Cardiac fibroblast (primary cell): ENCODE measurements around the gene SLC17A1.
"Not testable (repeated sequence)": the region's sequence is repeated elsewhere in the genome, so short reads cannot be mapped to it uniquely, and the experiment has no call there.

Experiments
- DNase-seq, 2 donors: peaks; one replicate each; pipeline versions ENCODE4 v3.0.0 to v3.0.0-alpha.2; 2010; ENCODE audit warnings: low read depth in 2 of 2
- H3K4me3 ChIP-seq, 2 donors: replicated peaks in 1 of 2; 1 replicate in 1 of 2; 2 replicates in 1 of 2; pipeline ENCODE4 v1.5.1; 2011; ENCODE audit warnings: low read depth in 2 of 2, low read length in 2 of 2, mild to moderate bottlenecking in 2 of 2, moderate library complexity in 1 of 2
- TF ChIP-seq, protein P1 (sequence below): IDR thresholded peaks from one replicate; pipeline ENCODE4 v1.5.1; 2011; ENCODE audit warnings: low read depth, mild to moderate bottlenecking, low read length, inconsistent platforms

SLC17A1 gene

DNA sequence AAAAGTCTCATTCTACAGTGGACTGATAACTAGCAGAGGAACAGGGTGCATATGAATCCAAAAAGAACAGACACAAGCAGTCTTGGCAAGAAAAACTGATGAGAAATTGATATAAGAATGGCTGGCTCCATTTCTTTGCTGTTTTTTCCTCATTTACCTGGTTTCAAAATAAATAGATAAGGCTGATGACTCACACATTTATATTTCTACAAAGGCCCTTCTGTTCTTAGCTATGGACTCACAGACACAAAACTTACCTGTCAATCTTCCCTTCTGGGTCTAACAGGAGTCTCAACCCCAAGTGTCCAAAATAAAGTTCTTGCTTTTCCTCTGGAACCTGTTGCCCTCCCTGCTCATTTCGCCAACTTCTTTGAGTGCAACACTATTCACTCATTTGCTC lies 76.4 kb downstream of the SLC17A1 start:
- H3K4me3 ChIP-seq: no peak overlapping the region
- TF ChIP-seq, protein P1, sequence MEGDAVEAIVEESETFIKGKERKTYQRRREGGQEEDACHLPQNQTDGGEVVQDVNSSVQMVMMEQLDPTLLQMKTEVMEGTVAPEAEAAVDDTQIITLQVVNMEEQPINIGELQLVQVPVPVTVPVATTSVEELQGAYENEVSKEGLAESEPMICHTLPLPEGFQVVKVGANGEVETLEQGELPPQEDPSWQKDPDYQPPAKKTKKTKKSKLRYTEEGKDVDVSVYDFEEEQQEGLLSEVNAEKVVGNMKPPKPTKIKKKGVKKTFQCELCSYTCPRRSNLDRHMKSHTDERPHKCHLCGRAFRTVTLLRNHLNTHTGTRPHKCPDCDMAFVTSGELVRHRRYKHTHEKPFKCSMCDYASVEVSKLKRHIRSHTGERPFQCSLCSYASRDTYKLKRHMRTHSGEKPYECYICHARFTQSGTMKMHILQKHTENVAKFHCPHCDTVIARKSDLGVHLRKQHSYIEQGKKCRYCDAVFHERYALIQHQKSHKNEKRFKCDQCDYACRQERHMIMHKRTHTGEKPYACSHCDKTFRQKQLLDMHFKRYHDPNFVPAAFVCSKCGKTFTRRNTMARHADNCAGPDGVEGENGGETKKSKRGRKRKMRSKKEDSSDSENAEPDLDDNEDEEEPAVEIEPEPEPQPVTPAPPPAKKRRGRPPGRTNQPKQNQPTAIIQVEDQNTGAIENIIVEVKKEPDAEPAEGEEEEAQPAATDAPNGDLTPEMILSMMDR: no peak
- no peak for DNase-seq

DNA sequence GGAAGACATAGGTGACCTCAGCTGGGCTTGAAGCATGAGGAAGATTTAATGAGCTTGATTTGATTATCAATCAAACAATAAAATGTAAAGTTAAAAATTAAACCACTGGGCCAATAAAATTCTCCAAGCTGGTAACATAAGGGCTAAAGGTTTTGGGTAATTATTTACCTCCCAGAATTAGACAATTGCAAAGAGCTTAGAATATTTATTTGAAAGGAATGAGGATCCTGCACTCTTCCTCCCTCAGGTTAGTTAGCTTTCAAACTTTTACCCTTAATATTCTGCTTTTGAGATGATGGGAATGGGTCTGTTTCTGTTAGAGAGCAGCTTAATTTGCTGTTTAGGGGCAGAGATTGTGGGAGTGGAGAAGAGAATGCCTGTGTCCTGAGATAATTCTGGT lies 77.3 kb downstream of the SLC17A1 start, which contains the start of gene SLC17A4:
SLC17A4 (plus strand) TSS at position 208 of the 400 bp plus-strand sequence. CDS start 7,221 bp downstream, outside the sequence.
- H3K4me3 ChIP-seq: no peak within 1 kb of the TSS
- TF ChIP-seq, protein P1: no peak
- no peak for DNase-seq

DNA sequence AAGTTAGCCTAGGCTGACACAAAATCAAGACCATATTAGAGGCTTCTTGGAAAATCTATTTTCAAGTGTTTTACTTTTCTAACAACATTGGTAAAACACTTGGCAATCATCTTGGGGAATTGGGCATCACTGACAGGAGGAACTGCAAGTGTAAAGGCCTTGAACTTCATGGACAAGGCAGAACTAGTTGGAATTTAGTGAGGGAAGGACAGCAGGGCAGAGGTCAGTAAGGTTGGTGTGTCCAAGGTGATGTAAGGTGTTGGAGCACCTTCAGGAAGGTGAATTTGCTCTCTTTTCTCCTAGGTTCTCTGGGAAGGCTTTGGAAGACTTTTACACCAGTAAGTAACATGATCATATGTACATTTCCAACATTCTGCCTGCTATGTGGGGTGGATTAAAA lies 78.8 kb downstream of the SLC17A1 start:
- no peak for DNase-seq
- TF ChIP-seq, protein P1: no peak
- no peak overlapping the region for H3K4me3 ChIP-seq

DNA sequence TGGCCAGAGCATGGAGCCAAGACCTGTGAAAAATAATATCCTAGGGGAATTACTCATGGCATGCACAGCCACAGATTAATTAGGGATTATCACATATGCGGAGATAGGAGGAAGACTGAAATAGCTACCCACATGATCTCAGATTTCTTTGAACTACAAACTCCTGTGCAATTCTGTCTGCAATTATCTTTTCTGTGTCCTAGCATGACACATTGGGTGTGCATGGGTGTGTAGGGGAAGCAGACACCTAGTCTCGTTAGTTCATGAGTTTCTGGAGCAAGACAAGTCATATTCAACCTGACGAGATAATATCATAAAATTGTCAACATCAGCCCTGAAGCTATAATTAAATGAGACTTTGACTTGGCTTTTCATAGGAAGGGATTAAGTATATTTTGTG lies 80.9 kb downstream of the SLC17A1 start:
- no peak for DNase-seq
- H3K4me3 ChIP-seq: no peak overlapping the region
- TF ChIP-seq, protein P1: no peak

DNA sequence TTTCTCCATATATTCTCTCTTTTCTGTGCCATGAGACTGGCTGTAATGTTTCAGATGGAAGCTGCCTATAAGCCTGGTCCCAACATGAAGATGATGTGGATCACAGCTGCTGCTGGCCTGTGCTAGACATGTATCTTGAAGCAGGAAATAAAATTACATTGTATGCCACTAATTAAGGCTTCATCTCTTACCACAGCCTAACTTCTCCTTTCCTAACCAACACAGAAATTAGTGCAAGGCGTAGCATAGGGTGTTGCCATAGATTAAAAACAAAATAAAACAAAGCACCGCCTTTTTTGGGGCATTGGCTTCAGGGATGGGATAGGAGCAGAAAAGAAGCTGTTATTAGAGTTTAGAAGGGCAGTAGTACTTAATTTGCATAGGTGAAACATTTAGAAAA lies 82.0 kb downstream of the SLC17A1 start:
- no peak overlapping the region for H3K4me3 ChIP-seq
- DNase-seq: no peak
- TF ChIP-seq, protein P1: no peak

DNA sequence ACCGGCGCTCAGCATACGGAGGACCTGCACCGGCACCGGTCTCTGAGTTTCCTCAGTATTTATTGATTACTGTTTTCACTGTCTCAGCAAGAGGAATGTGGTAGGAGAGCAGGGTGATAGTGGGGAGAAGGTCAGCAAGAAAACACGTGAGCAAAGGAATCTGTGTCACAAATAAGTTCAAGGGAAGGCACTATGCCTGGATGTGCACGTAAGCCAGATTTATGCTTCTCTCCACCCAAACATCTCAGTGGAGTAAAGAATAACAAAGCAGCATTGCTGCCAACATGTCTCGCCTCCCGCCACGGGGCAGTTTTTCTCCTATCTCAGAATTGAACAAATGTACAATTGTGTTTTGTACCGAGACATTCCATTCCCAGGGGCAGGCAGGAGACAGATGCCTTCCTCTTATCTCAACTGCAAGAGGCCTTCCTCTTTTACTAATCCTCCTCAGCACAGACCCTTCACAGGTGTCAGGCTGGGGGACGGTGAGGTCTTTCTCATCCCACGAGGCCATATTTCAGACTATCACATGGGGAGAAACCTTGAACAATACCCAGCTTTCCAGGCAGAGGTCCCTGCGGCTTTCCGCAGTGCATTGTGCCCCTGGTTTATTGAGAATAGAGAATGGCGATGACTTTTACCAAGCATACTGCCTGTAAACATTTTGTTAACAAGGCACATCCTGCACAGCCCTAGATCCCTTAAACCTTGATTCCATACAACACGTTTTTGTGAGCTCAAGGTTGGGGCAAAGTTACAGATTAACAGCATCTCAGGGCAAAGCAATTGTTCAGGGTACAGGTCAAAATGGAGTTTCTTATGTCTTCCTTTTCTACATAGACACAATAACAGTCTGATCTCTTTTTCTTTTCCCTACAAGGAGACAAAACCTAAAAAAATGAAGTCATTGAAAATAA lies 83.0 kb downstream of the SLC17A1 start:
- not testable (repeated sequence) for DNase-seq, H3K4me3 ChIP-seq

DNA sequence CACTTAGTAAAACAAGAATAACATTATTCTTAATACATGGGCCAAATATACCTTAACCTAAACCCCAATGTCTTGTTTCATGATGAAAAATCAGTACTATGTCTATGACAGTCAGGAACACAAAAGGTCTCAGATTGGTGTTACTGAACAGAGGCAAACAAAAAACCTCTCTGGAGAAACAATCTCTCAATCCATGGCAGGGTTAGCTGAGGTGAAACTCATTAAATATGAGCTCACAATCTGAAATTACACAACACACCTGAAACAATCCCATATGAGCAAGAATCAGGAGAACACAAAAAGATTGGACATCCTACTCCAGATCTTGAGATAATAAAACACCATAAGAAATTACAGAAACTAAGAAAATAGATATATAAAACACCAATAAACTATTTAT lies 83.8 kb downstream of the SLC17A1 start:
- TF ChIP-seq, protein P1: no peak
- no peak overlapping the region for H3K4me3 ChIP-seq
- no peak for DNase-seq
